IMR-90 (cell line): Measurements from ENCODE around the gene HDAC5. TPM values are rescaled to one million over a fixed set of nuclear protein-coding genes. Genes with fewer than 3 reads are reported as not detected.

Experiments
- ATAC-seq: fragments of 200-7000 bp; cut with Tn5 transposase; 2 replicates; pipeline ENCODE4 v1.9.1; 2020; ENCODE audit warnings: low read depth, mild to moderate bottlenecking, moderate library complexity
- BruUV-seq: library from RNA; stranded (reverse); fragments of 400-500 nt; replicated peaks from 2 replicates; lab custom pipeline; 2021; lab: Mats Ljungman, UMichigan
- CTCF ChIA-PET: fragments of 300-600 bp; formaldehyde crosslinking; extraction: SDS; loops from one replicate; lab custom pipeline; 2021; ENCODE audit warnings: antibody characterized with exemption; lab: Yijun Ruan, JAX
- POLR2A ChIA-PET: fragments of 300-600 bp; sonication (Branson Sonifier 250); formaldehyde crosslinking; loops from one replicate; lab custom pipeline; 2022; ENCODE audit warnings: antibody characterized with exemption; ENCODE audit not compliant: unreplicated experiment; lab: Charles Lee
- DNase-seq: peaks from one replicate; pipeline ENCODE4 v3.0.0; 2013
- H2AFZ ChIP-seq: replicated peaks from 2 replicates; pipeline ENCODE3; 2013; ENCODE audit warnings: low read length, mild to moderate bottlenecking; ENCODE audit not compliant: poor library complexity
- H2AK5ac ChIP-seq: 2 replicates; pipeline ENCODE4 v1.6.1; 2013; ENCODE audit warnings: low read depth, low read length, inconsistent platforms
- H2AK9ac ChIP-seq: replicated peaks from 2 replicates; pipeline ENCODE3; 2013; ENCODE audit warnings: mild to moderate bottlenecking, low read depth, low read length, moderate library complexity; ENCODE audit not compliant: poor library complexity
- H2BK120ac ChIP-seq: 2 replicates; pipeline ENCODE4 v1.6.1; 2013; ENCODE audit warnings: low read depth, low read length, inconsistent platforms
- H2BK15ac ChIP-seq: 3 replicates; pipeline ENCODE4 v1.6.1; 2013; ENCODE audit warnings: low read depth, low read length, inconsistent platforms
- H2BK20ac ChIP-seq: 2 replicates; pipeline ENCODE4 v1.6.1; 2013; ENCODE audit warnings: low read depth, mild to moderate bottlenecking, inconsistent platforms, low read length, moderate library complexity
- H2BK5ac ChIP-seq: 2 replicates; pipeline ENCODE4 v1.6.1; 2013; ENCODE audit warnings: mild to moderate bottlenecking, low read depth, low read length, inconsistent platforms; ENCODE audit not compliant: poor library complexity, severe bottlenecking
- H3K14ac ChIP-seq: replicated peaks from 2 replicates; pipeline ENCODE4 v1.6.1; 2013; ENCODE audit warnings: low read depth, low read length, inconsistent platforms
- H3K18ac ChIP-seq: 2 replicates; pipeline ENCODE4 v1.6.1; 2013; ENCODE audit warnings: low read depth, low read length, control low read depth
- H3K23ac ChIP-seq: 2 replicates; pipeline ENCODE4 v1.6.1; 2013; ENCODE audit warnings: low read depth, low read length, inconsistent platforms
- H3K27ac ChIP-seq: 2 replicates; pipeline ENCODE4 v1.5.1; 2013; ENCODE audit warnings: mild to moderate bottlenecking, control low read depth, low read length; ENCODE audit not compliant: insufficient read depth
- H3K27me3 ChIP-seq: 2 replicates; pipeline ENCODE4 v1.6.1; 2013; ENCODE audit warnings: low read length; ENCODE audit not compliant: control insufficient read depth, insufficient read depth
- H3K36me3 ChIP-seq: 2 replicates; pipeline ENCODE4 v1.6.1; 2013; ENCODE audit warnings: low read length, mixed read lengths; ENCODE audit not compliant: control insufficient read depth, insufficient read depth
- H3K4ac ChIP-seq: 2 replicates; pipeline ENCODE4 v1.6.1; 2013; ENCODE audit warnings: low read depth, low read length, inconsistent platforms
- H3K4me1 ChIP-seq: 2 replicates; pipeline ENCODE4 v1.6.1; 2013; ENCODE audit warnings: low read length, mixed read lengths; ENCODE audit not compliant: control insufficient read depth, insufficient read depth
- H3K4me2 ChIP-seq: 2 replicates; pipeline ENCODE4 v1.6.1; 2013; ENCODE audit warnings: low read depth, mild to moderate bottlenecking, control low read depth, low read length, moderate library complexity
- H3K4me3 ChIP-seq: 2 replicates; pipeline ENCODE4 v1.5.1; 2013; ENCODE audit warnings: low read depth, mild to moderate bottlenecking, control low read depth, low read length, moderate library complexity; ENCODE audit not compliant: insufficient read depth
- H3K56ac ChIP-seq: 2 replicates; pipeline ENCODE4 v1.6.1; 2013; ENCODE audit warnings: low read length, inconsistent platforms; ENCODE audit not compliant: insufficient read depth; ENCODE audit errors: extremely low read depth
- H3K79me1 ChIP-seq, 2 experiments: 2 replicates each; pipeline ENCODE4 v1.6.1; 2013; ENCODE audit warnings: low read length in 2 of 2, inconsistent platforms in 1 of 2, low read depth in 1 of 2
- H3K9ac ChIP-seq: 2 replicates; pipeline ENCODE4 v1.6.1; 2013; ENCODE audit warnings: low read depth, low read length, control low read depth
- H3K9me1 ChIP-seq: 2 replicates; pipeline ENCODE4 v1.6.1; 2013; ENCODE audit warnings: low read length, inconsistent platforms; ENCODE audit not compliant: insufficient read depth
- H3K9me3 ChIP-seq: 2 replicates; pipeline ENCODE4 v1.6.1; 2013; ENCODE audit warnings: low read length; ENCODE audit not compliant: control insufficient read depth, insufficient read depth
- H4K20me1 ChIP-seq: 2 replicates; pipeline ENCODE4 v1.6.1; 2013; ENCODE audit warnings: low read length, inconsistent platforms; ENCODE audit not compliant: insufficient read depth
- H4K5ac ChIP-seq: 2 replicates; pipeline ENCODE4 v1.6.1; 2013; ENCODE audit warnings: mild to moderate bottlenecking, low read depth, low read length, control low read depth
- H4K8ac ChIP-seq, 2 experiments: 2 replicates each; pipeline ENCODE4 v1.6.1; 2013; ENCODE audit warnings: low read depth in 2 of 2, low read length in 2 of 2, control low read depth in 1 of 2, inconsistent platforms in 1 of 2
- H4K91ac ChIP-seq: 2 replicates; pipeline ENCODE4 v1.6.1; 2013; ENCODE audit warnings: low read depth, low read length, inconsistent platforms; ENCODE audit not compliant: insufficient read depth
- BHLHE40 ChIP-seq: fragments of 150-350 bp; IDR thresholded peaks from 2 replicates; pipeline ENCODE4 v1.6.1; 2016; ENCODE audit warnings: mild to moderate bottlenecking, low read depth, low read length
- CEBPB ChIP-seq: IDR thresholded peaks from 2 replicates; pipeline ENCODE4 v1.6.1; 2012; ENCODE audit warnings: low read depth, low read length, improper control_type of control experiment
- CHD1 ChIP-seq: IDR thresholded peaks from 2 replicates; pipeline ENCODE4 v1.6.1; 2012; ENCODE audit warnings: low read depth, low read length, improper control_type of control experiment
- FOS ChIP-seq: fragments of 150-350 bp; IDR thresholded peaks from 2 replicates; pipeline ENCODE4 v1.6.1; 2016; ENCODE audit warnings: low read depth, low read length
- MAFK ChIP-seq: IDR thresholded peaks from 2 replicates; pipeline ENCODE4 v1.6.1; 2012; ENCODE audit warnings: low read depth, low read length, improper control_type of control experiment
- MAZ ChIP-seq: IDR thresholded peaks from 2 replicates; pipeline ENCODE4 v1.6.1; 2012; ENCODE audit warnings: low read depth, mild to moderate bottlenecking, low read length, improper control_type of control experiment, moderate library complexity, borderline replicate concordance
- MXI1 ChIP-seq: IDR thresholded peaks from 2 replicates; pipeline ENCODE4 v1.6.1; 2012; ENCODE audit warnings: low read depth, mild to moderate bottlenecking, low read length, moderate library complexity, borderline replicate concordance
- NFE2L2 ChIP-seq: fragments of 150-350 bp; IDR thresholded peaks from 2 replicates; pipeline ENCODE4 v1.6.1; 2016; ENCODE audit warnings: low read depth, mild to moderate bottlenecking, low read length
- POLR2A ChIP-seq: IDR thresholded peaks from 2 replicates; pipeline ENCODE4 v1.6.1; 2012; ENCODE audit warnings: mild to moderate bottlenecking, low read depth, low read length
- RAD21 ChIP-seq: IDR thresholded peaks from 2 replicates; pipeline ENCODE4 v1.6.1; 2012; ENCODE audit warnings: low read length, improper control_type of control experiment
- RCOR1 ChIP-seq: IDR thresholded peaks from 2 replicates; pipeline ENCODE4 v1.6.1; 2012; ENCODE audit warnings: mild to moderate bottlenecking, low read length, improper control_type of control experiment; ENCODE audit not compliant: insufficient replicate concordance
- RFX5 ChIP-seq: IDR thresholded peaks from 2 replicates; pipeline ENCODE4 v1.8.0; 2012; ENCODE audit warnings: low read depth, mild to moderate bottlenecking, low read length, moderate library complexity
- SMC3 ChIP-seq: fragments of 150-350 bp; IDR thresholded peaks from 2 replicates; pipeline ENCODE4 v1.6.1; 2016; ENCODE audit warnings: low read depth, mild to moderate bottlenecking, antibody characterized with exemption, low read length, moderate library complexity
- WGBS, 2 experiments: methylation state at CpG; one replicate each; pipeline versions ENCODE4 v1.1.5 to v1.1.7; 2013; ENCODE audit warnings: missing lambda C conversion rate in 2 of 2; ENCODE audit not compliant: insufficient read length in 1 of 2; ENCODE audit errors: extremely low coverage in 2 of 2; 5-methylcytosine and 5-hydroxymethylcytosine counted together
- dilution Hi-C: fragments of 300-500 bp; cut with HindIII; formaldehyde crosslinking; loops from one replicate; pipeline ENCODE4 v1.14.3; 2018; ENCODE audit warnings: low sequenced_read_pairs; ENCODE audit not compliant: unreplicated experiment
- in situ Hi-C: fragments of 300-500 bp; cut with MboI; formaldehyde crosslinking; loops from 3 replicates; pipeline ENCODE4 v1.14.3; 2019; ENCODE audit warnings: low sequenced_read_pairs, inconsistent platforms, mixed read lengths
- intact Hi-C: fragments of 100-400 bp; cut with micrococcal nuclease; formaldehyde crosslinking; loops from 2 replicates; pipeline ENCODE4 v1.10.0; 2022
- polyA plus RNA-seq, 3 experiments: library from polyadenylated mRNA; depleted of rRNA; stranded (reverse); fragments of >200 nt; gene quantifications; 2 replicates each; pipeline ENCODE4 v1.2.3, GENCODE V29; 2012; ENCODE audit warnings: low replicate concordance in 1 of 3
- total RNA-seq: library from RNA; depleted of rRNA; stranded (reverse); fragments of >200 nt; gene quantifications from 2 replicates; pipeline ENCODE4 v1.2.3, GENCODE V29; 2012
- TF ChIP-seq, protein P1 (sequence below): fragments of 150-350 bp; IDR thresholded peaks from 2 replicates; pipeline ENCODE4 v1.6.1; 2016; ENCODE audit warnings: low read depth, mild to moderate bottlenecking, low read length, moderate library complexity, borderline replicate concordance
- TF ChIP-seq, protein P2 (sequence below): conservative IDR thresholded peaks from 2 replicates; pipeline ENCODE4 v1.5.1; 2012; ENCODE audit warnings: mild to moderate bottlenecking, low read depth, low read length, improper control_type of control experiment
- TF ChIP-seq, protein P3 (sequence below): fragments of 150-350 bp; IDR thresholded peaks from 2 replicates; pipeline ENCODE4 v1.6.1; 2017; ENCODE audit warnings: mild to moderate bottlenecking, antibody characterized with exemption, low read length, low read depth

HDAC5 gene
- total and polyA plus RNA-seq, 2 of the 4 experiments (the other 2 are of a cell fraction): 47.0 to 61.3 TPM

DNA sequence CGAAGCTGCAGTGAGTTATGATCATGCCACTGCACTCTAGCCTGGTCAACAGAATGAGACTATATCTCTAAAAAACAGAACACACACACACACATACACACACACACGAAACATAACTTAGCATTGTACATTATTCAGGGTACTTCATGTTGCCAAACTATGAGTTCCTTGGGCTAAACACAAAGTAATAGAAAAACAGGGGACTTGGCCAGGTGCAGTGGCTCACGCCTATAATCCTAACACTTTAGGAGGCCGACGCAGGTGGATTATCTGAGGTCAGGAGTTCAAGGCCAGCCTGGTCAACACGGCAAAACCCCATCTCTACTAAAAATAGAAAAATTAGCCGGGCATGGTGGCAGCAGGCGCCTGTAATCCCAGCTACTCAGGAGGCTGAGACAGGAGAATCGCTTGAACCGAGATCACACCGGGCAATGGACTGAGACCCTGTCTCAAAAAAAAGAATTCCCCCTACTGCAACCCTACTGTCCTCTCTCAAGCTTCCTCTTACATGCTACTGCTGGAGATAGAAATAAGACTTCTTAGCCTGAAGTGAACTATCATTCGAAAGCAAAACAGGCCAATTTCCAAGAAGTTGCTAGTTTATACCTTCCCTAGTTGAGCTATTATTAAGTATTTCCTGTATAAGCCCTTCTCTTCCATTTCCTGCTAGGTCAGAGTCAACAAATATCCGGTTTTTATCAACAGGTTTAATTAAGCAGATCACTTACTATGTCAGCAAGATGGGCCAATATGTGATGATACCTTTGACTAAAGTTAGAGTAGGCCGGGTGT lies 64.1 kb downstream of the HDAC5 start:
- POLR2A ChIA-PET: no interaction called here
- no peaks in the 10 kb centered on the region for H3K27me3 ChIP-seq
- no peak overlapping the region for H2BK120ac ChIP-seq
- no TSS peak for BruUV-seq
- DNase-seq (no peak), ATAC-seq (no peak)
- peaks cover 3% of the 10 kb centered on the region for H3K9me1 ChIP-seq
- no peak overlapping the region for H3K4me3 ChIP-seq
- peaks cover 26 to 54% of the 10 kb centered on the region in 2 experiments for H3K79me1 ChIP-seq
- H4K20me1 ChIP-seq: peaks cover 60% of the 10 kb centered on the region
- H3K9ac ChIP-seq: no peak overlapping the region
- dilution Hi-C loops (no loop called here), in situ Hi-C loops (no loop called here), intact Hi-C loops (no loop called here)
- H3K14ac ChIP-seq: no peak overlapping the region
- no peak overlapping the region for H3K56ac ChIP-seq
- CTCF ChIA-PET: no interaction called here
- H2AK9ac ChIP-seq: no peak overlapping the region
- no peak overlapping the region for H2AFZ ChIP-seq
- no peak overlapping the region for H4K5ac ChIP-seq
- no peak overlapping the region for H2BK20ac ChIP-seq
- no peak overlapping the region for H3K4me2 ChIP-seq
- H3K27ac ChIP-seq: no peak overlapping the region
- H3K18ac ChIP-seq: no peak overlapping the region
- H2AK5ac ChIP-seq: no peak overlapping the region
- peaks cover 31% of the 10 kb centered on the region for H3K36me3 ChIP-seq
- H2BK15ac ChIP-seq: no peak overlapping the region
- no peaks in the 10 kb centered on the region for H3K4me1 ChIP-seq
- H3K9me3 ChIP-seq: no peaks in the 10 kb centered on the region
- H2BK5ac ChIP-seq: no peak overlapping the region
- H3K23ac ChIP-seq: no peak overlapping the region
- no peak overlapping the region for H4K91ac ChIP-seq
- TF ChIP-seq RFX5 (no peak), RAD21 (no peak), BHLHE40 (no peak), MXI1 (no peak), NFE2L2 (no peak), CEBPB (no peak), POLR2A (no peak), MAZ (no peak), CHD1 (no peak), FOS (no peak), SMC3 (no peak), MAFK (no peak), RCOR1 (no peak)
- TF ChIP-seq, protein P1, sequence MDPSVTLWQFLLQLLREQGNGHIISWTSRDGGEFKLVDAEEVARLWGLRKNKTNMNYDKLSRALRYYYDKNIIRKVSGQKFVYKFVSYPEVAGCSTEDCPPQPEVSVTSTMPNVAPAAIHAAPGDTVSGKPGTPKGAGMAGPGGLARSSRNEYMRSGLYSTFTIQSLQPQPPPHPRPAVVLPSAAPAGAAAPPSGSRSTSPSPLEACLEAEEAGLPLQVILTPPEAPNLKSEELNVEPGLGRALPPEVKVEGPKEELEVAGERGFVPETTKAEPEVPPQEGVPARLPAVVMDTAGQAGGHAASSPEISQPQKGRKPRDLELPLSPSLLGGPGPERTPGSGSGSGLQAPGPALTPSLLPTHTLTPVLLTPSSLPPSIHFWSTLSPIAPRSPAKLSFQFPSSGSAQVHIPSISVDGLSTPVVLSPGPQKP: no peak
- TF ChIP-seq, protein P2, sequence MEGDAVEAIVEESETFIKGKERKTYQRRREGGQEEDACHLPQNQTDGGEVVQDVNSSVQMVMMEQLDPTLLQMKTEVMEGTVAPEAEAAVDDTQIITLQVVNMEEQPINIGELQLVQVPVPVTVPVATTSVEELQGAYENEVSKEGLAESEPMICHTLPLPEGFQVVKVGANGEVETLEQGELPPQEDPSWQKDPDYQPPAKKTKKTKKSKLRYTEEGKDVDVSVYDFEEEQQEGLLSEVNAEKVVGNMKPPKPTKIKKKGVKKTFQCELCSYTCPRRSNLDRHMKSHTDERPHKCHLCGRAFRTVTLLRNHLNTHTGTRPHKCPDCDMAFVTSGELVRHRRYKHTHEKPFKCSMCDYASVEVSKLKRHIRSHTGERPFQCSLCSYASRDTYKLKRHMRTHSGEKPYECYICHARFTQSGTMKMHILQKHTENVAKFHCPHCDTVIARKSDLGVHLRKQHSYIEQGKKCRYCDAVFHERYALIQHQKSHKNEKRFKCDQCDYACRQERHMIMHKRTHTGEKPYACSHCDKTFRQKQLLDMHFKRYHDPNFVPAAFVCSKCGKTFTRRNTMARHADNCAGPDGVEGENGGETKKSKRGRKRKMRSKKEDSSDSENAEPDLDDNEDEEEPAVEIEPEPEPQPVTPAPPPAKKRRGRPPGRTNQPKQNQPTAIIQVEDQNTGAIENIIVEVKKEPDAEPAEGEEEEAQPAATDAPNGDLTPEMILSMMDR: no peak
- TF ChIP-seq, protein P3, sequence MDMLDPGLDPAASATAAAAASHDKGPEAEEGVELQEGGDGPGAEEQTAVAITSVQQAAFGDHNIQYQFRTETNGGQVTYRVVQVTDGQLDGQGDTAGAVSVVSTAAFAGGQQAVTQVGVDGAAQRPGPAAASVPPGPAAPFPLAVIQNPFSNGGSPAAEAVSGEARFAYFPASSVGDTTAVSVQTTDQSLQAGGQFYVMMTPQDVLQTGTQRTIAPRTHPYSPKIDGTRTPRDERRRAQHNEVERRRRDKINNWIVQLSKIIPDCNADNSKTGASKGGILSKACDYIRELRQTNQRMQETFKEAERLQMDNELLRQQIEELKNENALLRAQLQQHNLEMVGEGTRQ: no peak
- no CpG with 5 or more reads among the region's 14 CpGs for WGBS, 2 experiments
- H3K4ac ChIP-seq: no peak overlapping the region
- H4K8ac ChIP-seq: no peak overlapping the region
